GM19193 (cell line): ENCODE results near the gene SLC36A1.
A peak's percentile ranks its signal among the peaks of the same experiment; 100 is the strongest.

Experiments used
- POLR2A ChIP-seq: IDR thresholded peaks from 4 replicates; pipeline ENCODE4 v1.6.1; 2011; ENCODE audit not compliant: insufficient read depth, insufficient read length; ENCODE audit errors: extremely low read depth

SLC36A1 gene

DNA sequence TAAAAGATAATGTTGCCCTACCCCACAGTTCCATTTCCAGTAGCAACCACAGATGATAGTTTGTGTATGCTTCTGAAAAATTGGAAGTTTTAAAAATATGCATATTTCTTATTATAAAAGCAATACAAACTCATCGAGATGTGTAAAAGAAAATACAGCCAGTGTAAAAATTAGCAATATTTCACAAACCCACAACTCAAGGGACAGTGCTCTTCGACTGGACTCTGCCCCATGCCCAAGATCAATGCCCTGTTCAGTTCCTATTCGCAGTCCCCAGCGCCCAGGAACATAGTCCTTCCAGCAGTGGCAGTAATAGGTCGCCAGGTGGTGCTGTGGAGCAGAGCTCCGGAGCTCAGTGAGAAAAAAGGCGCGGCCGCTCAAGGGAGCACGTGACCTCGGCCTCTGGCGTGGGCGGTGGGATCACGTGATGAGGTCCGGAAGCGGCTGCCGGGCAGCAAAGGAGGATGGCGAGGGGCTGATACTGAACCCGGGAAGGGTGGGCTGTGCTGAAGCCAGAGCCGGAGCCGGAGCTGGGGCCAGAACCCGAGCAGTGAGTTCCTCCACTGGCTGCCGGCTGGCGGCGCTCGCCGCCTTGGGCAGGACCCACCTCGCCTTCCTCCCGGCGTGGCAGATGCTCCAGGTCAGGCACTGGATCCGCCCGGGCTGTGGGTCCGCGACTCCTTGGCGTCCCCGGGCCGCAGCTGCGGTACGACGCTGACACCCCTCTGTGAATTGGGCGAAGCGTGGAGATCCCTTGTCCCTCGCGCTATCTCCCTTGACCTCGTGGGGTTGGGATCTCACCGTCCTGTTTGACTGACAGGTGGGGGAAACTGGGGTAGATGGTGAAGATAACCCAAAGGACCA is at the start of gene SLC36A1:
Gene SLC36A1, plus strand, starts transcription at position 430 of the 864 bp plus-strand sequence. CDS start 11,190 bp downstream, outside the sequence.
- peak; percentile 80 for TF ChIP-seq POLR2A

DNA sequence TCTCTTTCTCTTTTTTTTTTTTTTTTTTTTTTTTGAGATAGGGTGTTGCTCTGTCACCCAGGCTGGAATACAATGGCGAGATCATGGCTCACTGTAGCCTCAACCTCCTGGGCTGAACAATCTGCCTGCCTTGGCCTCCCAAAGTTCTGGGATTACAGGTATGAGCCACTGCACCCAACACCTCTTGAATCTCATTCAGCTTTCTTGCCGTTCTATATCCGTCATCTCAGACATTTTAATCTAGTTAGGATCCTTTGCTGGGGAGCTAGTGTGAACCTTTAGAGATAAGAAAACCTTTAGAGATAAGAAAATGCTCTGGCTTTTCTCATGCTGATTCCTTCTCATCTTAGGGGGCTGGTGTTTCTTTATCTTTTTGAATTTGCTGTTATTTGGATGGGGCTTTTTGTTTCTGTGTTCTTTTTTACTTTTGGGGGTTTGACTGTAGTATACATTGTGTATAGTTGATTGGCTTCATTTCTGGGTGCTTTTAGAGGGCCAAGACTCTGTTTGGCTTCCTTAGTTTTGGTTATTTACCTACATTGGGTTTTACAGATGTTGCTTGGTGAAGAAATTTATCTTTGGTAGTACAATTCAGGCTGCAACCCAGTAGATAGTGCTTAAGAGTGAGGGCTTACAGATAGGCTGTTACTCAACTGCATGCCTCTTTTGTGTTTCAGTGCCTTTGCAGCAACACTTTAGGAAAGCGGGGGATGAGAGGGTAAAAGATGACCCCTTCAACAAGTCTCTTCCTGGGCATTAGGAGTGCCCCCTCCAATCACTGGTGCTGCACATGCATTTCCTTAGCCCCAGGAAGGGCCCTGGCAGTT is 41.9 kb upstream of the SLC36A1 start:
- no peak for TF ChIP-seq POLR2A

- TF ChIP-seq POLR2A, result no peak
These were observed 41.0 kb upstream of the SLC36A1 start for GRCh38 chr5:151406322-151406947.

- TF ChIP-seq POLR2A, result no peak
These were observed 38.7 kb upstream of the SLC36A1 start for GRCh38 chr5:151408591-151409230.

DNA sequence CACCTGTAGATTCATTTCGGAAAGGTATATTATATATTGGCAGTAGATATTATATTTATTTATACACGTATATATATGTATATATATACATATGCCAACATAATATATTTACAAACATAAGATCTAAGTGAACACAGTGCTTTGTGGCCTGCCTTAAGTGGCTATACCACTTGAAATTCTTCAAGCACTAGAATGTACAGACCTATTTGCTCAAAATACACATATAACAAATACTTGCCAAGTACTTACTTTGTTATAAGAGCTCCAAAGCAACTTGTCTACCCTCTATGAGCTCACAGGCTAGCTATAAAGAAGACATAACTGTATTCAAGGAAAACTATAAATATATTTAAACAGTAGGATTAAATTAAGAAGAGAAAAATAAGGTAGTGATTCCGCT is 33.6 kb upstream of the SLC36A1 start:
- TF ChIP-seq POLR2A, result no peak

- no peak for TF ChIP-seq POLR2A
These were observed 32.9 kb upstream of the SLC36A1 start for GRCh38 chr5:151414536-151414935.

GRCh38 chr5:151417712-151418111 is 29.7 kb upstream of the SLC36A1 start:
- TF ChIP-seq POLR2A, result no peak

- TF ChIP-seq POLR2A, result no peak
These were observed 27.3 kb upstream of the SLC36A1 start for GRCh38 chr5:151420127-151420526.

DNA sequence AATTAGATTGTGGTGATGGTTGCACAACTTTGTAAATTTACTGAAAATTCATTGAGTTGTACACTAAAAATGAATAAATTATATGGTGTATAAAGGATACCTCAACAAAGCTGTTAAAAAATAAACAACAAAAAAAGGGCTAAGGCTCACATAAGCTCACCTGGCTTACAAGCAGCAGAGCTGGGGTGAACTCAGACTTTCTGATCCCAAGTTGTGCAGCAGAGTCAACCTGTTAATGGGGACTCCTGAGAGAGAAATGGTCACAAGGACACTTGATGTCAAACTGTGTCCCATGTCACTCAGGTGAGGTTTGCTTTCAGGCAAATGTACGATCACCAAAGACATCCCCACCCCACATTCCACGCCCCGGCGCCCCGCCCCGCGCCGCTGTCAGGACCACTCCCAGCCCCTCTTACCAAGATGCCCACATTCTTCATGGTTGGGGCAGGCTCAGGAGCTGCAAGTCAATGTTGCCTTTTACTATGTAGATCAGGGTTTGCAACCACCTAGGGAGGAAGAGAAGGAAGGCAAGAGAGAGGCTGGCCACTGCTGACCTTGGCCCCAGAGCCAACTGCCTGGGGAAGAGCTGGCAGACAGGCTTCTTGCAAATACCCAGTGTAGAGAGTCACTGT is 22.4 kb upstream of the SLC36A1 start:
- no peak for TF ChIP-seq POLR2A

- no peak for TF ChIP-seq POLR2A
These were observed 20.1 kb upstream of the SLC36A1 start for GRCh38 chr5:151427258-151427657.

DNA sequence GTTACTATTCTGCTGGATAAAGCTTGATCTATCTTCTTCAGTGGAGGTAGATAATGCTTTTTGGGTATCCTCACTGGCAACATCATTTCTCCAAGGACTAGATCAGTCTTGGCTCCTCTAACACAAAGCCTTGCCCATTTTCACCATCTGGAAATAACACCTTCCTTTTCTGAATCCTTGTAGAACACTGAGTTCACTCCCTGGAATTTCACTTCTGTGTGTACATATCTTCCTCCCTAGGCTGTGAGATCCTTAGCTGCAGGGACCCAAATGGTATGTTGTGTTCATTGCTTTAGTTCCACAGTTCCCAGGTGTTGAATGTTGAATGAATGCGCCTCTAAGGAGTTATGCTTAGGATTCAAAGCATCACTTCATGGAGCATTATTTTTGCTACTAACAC is 16.7 kb upstream of the SLC36A1 start:
- TF ChIP-seq POLR2A, result no peak

DNA sequence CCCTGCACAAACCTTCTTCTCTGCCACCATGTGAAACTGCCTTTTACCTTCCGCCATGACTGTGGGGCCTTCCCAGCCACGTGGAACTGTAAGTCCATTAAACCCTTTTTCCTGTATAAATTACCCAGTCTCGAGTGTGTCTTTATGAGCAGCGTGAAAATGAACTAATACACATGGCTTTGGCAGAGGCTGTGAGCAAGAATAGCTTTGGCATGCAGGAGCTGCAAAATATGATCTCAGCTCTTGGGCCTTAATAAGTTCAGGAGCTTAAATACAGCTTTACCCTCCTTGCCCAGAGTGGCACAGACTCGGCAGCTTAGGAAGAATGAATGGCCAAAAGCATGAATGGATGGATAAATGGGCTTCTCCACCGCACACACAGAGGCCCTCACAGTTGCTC is 15.7 kb upstream of the SLC36A1 start:
- TF ChIP-seq POLR2A, result no peak

GRCh38 chr5:151432210-151432609 is 15.2 kb upstream of the SLC36A1 start:
- TF ChIP-seq POLR2A, result no peak

- no peak for TF ChIP-seq POLR2A
These were observed 12.7 kb upstream of the SLC36A1 start for GRCh38 chr5:151434570-151435237.
